CD4-positive, alpha-beta T cell treated with Interleukin-1 beta for 1 hour (primary cell): Measurements from ENCODE around the gene CDKN2D.
"Not testable (repeated sequence)": the region's sequence is repeated elsewhere in the genome, so short reads cannot be mapped to it uniquely, and the experiment has no call there.

Source experiments
- DNase-seq, 2 donors: peaks; one replicate each; pipeline ENCODE4 v3.0.0-alpha.2; 2020 to 2022

The CDKN2D gene

GRCh38 chr19:10551698-10552301 is 17.0 kb downstream of the CDKN2D start:
- peak; percentile 60 to 61 for DNase-seq

- not testable (repeated sequence) for DNase-seq
Measured at GRCh38 chr19:10551006-10551405, 17.8 kb downstream of the CDKN2D start.

GRCh38 chr19:10550336-10550735 is 18.4 kb downstream of the CDKN2D start:
- DNase-seq: no peak

- DNase-seq: no peak
Measured at GRCh38 chr19:10549733-10550132, 19.0 kb downstream of the CDKN2D start.

GRCh38 chr19:10548746-10549276 is 20.0 kb downstream of the CDKN2D start:
- DNase-seq: no peak

GRCh38 chr19:10546817-10547216 is 22.0 kb downstream of the CDKN2D start:
- DNase-seq: no peak

- DNase-seq: no peak
Measured at GRCh38 chr19:10544753-10545251, 24.0 kb downstream of the CDKN2D start.

GRCh38 chr19:10544242-10544752 is 24.5 kb downstream of the CDKN2D start:
- peak in 1 of 2 donors; percentile 35 for DNase-seq

- peak; percentile 83 to 85 for DNase-seq
Measured at GRCh38 chr19:10543420-10544241, 25.1 kb downstream of the CDKN2D start, which contains the start of gene ATG4D. ATG4D (plus strand) TSS chr19:10543904; CDS start chr19:10544091, 187 bp downstream.

GRCh38 chr19:10543059-10543419 is 25.7 kb downstream of the CDKN2D start:
- DNase-seq: no peak

- not testable (repeated sequence) for DNase-seq
Measured at GRCh38 chr19:10539016-10539415, 29.8 kb downstream of the CDKN2D start.

GRCh38 chr19:10538204-10538983 is 30.4 kb downstream of the CDKN2D start:
- no peak for DNase-seq

- DNase-seq: no peak
Measured at GRCh38 chr19:10537668-10538067, 31.1 kb downstream of the CDKN2D start.

GRCh38 chr19:10535613-10536012 is 33.2 kb downstream of the CDKN2D start:
- no peak for DNase-seq

GRCh38 chr19:10533646-10534386 is 35.0 kb downstream of the CDKN2D start:
- no peak for DNase-seq

- DNase-seq: no peak
Measured at GRCh38 chr19:10532457-10532856, 36.3 kb downstream of the CDKN2D start.

- DNase-seq: not testable (repeated sequence)
Measured at GRCh38 chr19:10526887-10527286, 41.9 kb downstream of the CDKN2D start.

GRCh38 chr19:10525636-10526035 is 43.1 kb downstream of the CDKN2D start:
- no peak for DNase-seq

GRCh38 chr19:10523135-10523636 is 45.6 kb downstream of the CDKN2D start:
- DNase-seq: peak in 1 of 2 donors; percentile 52

GRCh38 chr19:10521461-10522171 is 47.2 kb downstream of the CDKN2D start:
- DNase-seq: no peak
